HepG2 (cell line): Measurements from ENCODE around the gene LAG3. TPM values are rescaled to one million over a fixed set of nuclear protein-coding genes. Genes with fewer than 3 reads are reported as not detected.
A peak's percentile ranks its signal among the peaks of the same experiment; 100 is the strongest.

ENCODE experiments used
- ARNT ChIP-seq: fragments of 450-650 bp; IDR thresholded peaks from 2 replicates; pipeline ENCODE4 v1.6.1; 2017
- CREM ChIP-seq, 2 experiments: sonication (generic) in 1 of 2; formaldehyde crosslinking in 1 of 2; IDR thresholded peaks; 2 replicates each; pipeline versions ENCODE4 v1.4.0 to v1.6.1; 2016 to 2020; ENCODE audit warnings: antibody characterized with exemption in 1 of 2, mild to moderate bottlenecking in 1 of 2, missing genetic modification reagents in 1 of 2
- DMTF1 ChIP-seq: sonication (generic); formaldehyde crosslinking; IDR thresholded peaks from 2 replicates; pipeline ENCODE4 v1.4.0; 2020; ENCODE audit warnings: mild to moderate bottlenecking, missing genetic modification reagents
- GLI4 ChIP-seq: sonication (generic); formaldehyde crosslinking; IDR thresholded peaks from 2 replicates; pipeline ENCODE4 v1.5.1; 2020; ENCODE audit warnings: missing genetic modification reagents, mild to moderate bottlenecking, moderate library complexity, borderline replicate concordance
- MED13 ChIP-seq: sonication (generic); formaldehyde crosslinking; IDR thresholded peaks from 2 replicates; pipeline ENCODE4 v1.5.0; 2020; ENCODE audit warnings: missing genetic modification reagents
- MXD3 ChIP-seq: IDR thresholded peaks from 2 replicates; pipeline ENCODE4 v1.6.1; 2016; ENCODE audit warnings: mild to moderate bottlenecking, missing biosample characterization, missing genetic modification reagents
- MXI1 ChIP-seq: IDR thresholded peaks from 3 replicates; pipeline ENCODE4 v1.6.1; 2012; ENCODE audit warnings: low read depth, low read length, inconsistent platforms, borderline replicate concordance
- RAD21 ChIP-seq: fragments of 450-650 bp; formaldehyde crosslinking; IDR thresholded peaks from 2 replicates; pipeline ENCODE4 v1.5.0; 2020; ENCODE audit warnings: mild to moderate bottlenecking
- RELA ChIP-seq: sonication (generic); formaldehyde crosslinking; IDR thresholded peaks from 2 replicates; pipeline ENCODE4 v1.4.0; 2020; ENCODE audit warnings: missing genetic modification reagents
- SMARCC2 ChIP-seq: fragments of 450-650 bp; IDR thresholded peaks from 2 replicates; pipeline ENCODE4 v1.6.1; 2017; ENCODE audit warnings: antibody characterized with exemption, mild to moderate bottlenecking
- ZBTB33 ChIP-seq: sonication (generic); formaldehyde crosslinking; IDR thresholded peaks from 2 replicates; pipeline ENCODE4 v1.4.0; 2020; ENCODE audit warnings: missing genetic modification reagents
- ZBTB34 ChIP-seq: sonication (generic); formaldehyde crosslinking; IDR thresholded peaks from 2 replicates; pipeline ENCODE4 v1.8.0; 2022; ENCODE audit warnings: mild to moderate bottlenecking, missing genetic modification reagents
- ZFP62 ChIP-seq: sonication (generic); formaldehyde crosslinking; IDR thresholded peaks from 2 replicates; pipeline ENCODE4 v1.4.0; 2020; ENCODE audit warnings: missing genetic modification reagents
- ZMAT5 ChIP-seq: sonication (generic); formaldehyde crosslinking; IDR thresholded peaks from 2 replicates; pipeline ENCODE4 v1.5.0; 2020; ENCODE audit warnings: mild to moderate bottlenecking, low read depth, missing genetic modification reagents, borderline replicate concordance
- ZNF276 ChIP-seq: sonication (generic); formaldehyde crosslinking; IDR thresholded peaks from 2 replicates; pipeline ENCODE4 v1.4.0; 2020; ENCODE audit warnings: mild to moderate bottlenecking, low read depth, missing genetic modification reagents
- ZNF282 ChIP-seq: fragments of 450-650 bp; IDR thresholded peaks from 2 replicates; pipeline ENCODE4 v1.6.1; 2018; ENCODE audit not compliant: partially characterized antibody
- ZNF7 ChIP-seq: IDR thresholded peaks from 2 replicates; pipeline ENCODE4 v1.6.1; 2016; ENCODE audit warnings: missing biosample characterization, missing genetic modification reagents
- ZNF781 ChIP-seq: sonication (generic); formaldehyde crosslinking; IDR thresholded peaks from 2 replicates; pipeline ENCODE4 v1.5.1; 2020; ENCODE audit warnings: borderline replicate concordance, mild to moderate bottlenecking, missing genetic modification reagents; ENCODE audit errors: not compliant biosample characterization
- ZNF850 ChIP-seq: sonication (generic); formaldehyde crosslinking; conservative IDR thresholded peaks from 2 replicates; pipeline ENCODE4 v1.9.0; 2021; ENCODE audit warnings: mild to moderate bottlenecking, missing genetic modification reagents
- ZNF891 ChIP-seq: sonication (generic); formaldehyde crosslinking; IDR thresholded peaks from 2 replicates; pipeline ENCODE4 v1.5.0; 2020; ENCODE audit warnings: mild to moderate bottlenecking, missing genetic modification reagents
- polyA plus RNA-seq, 8 experiments: library from polyadenylated mRNA; depleted of rRNA in 3 of 8; stranded (reverse) in 7 of 8; unstranded in 1 of 8; fragments of >200 nt; fragmentation: Illumina TruSeq in 4 of 8; extraction: Trizol in 4 of 8; gene quantifications; 2 replicates each; pipeline versions ENCODE4 v1.2.1 to v1.2.3, GENCODE V29; 2011 to 2016; ENCODE audit warnings: low read depth in 4 of 8, missing spikeins in 1 of 8, mixed read lengths in 1 of 8; ENCODE audit not compliant: insufficient read depth in 1 of 8
- total RNA-seq, 5 experiments: library from RNA; depleted of rRNA; stranded (reverse); fragments of >200 nt; fragmentation: Illumina TruSeq; extraction: Trizol; gene quantifications; 2 replicates each; pipeline ENCODE4 v1.2.3, GENCODE V29; 2016; ENCODE audit warnings: low read depth in 1 of 5

Gene LAG3
- total and polyA plus RNA-seq, 2 of the 13 experiments (the other 11 are each of a cell fraction or from before 2014, with no cell fraction given) = 0.11 to 0.26 TPM

- TF ChIP-seq ZBTB34 (CRISPR knock-in tag) (no peak), ZNF7 (no peak), ZMAT5 (CRISPR knock-in tag) (no peak), MXI1 (peak; percentile 68; the same call in 1 of the 3 replicates), ZNF891 (CRISPR knock-in tag) (no peak), ZNF850 (CRISPR knock-in tag) (no peak), RELA (CRISPR knock-in tag) (no peak), CREM (IDR thresholded peaks at IDR 0.05) (peak; percentile 41; the same call in 1 of the 2 replicates), CREM (CRISPR knock-in tag; IDR thresholded peaks at IDR 0.05) (0 out of 2 replicates have a peak, but pooled peaks have one; percentile 36), ZNF276 (CRISPR knock-in tag) (no peak), ZBTB33 (CRISPR knock-in tag) (peak; percentile 45; the same call in 1 of the 2 replicates), RAD21 (CRISPR knock-in tag) (no peak; the same call in 1 of the 2 replicates), MED13 (CRISPR knock-in tag) (peak; percentile 52; the same call in 1 of the 2 replicates), GLI4 (CRISPR knock-in tag) (0 out of 2 replicates have a peak, but pooled peaks have one; percentile 49), DMTF1 (CRISPR knock-in tag) (no peak), ZFP62 (no peak), ZNF781 (no peak), MXD3 (CRISPR knock-in tag) (no peak; the same call in 1 of the 2 replicates), ZNF282 (no peak), ARNT (no peak), SMARCC2 (no peak)
Observed at GRCh38 chr12:6752921-6753771, 19.2 kb upstream of the LAG3 start, which contains the start of gene MLF2 (continued).
